Ishikawa (cell line): Measurements from ENCODE around the gene MARS1.

Experiments
- CEBPB ChIP-seq: IDR thresholded peaks from 2 replicates; pipeline ENCODE4 v1.6.1; 2012
- CREB1 ChIP-seq: IDR thresholded peaks from 2 replicates; pipeline ENCODE4 v1.6.1; 2012; ENCODE audit warnings: low read depth
- EGR1 ChIP-seq: IDR thresholded peaks from 2 replicates; pipeline ENCODE4 v1.6.1; 2012
- FOXM1 ChIP-seq: IDR thresholded peaks from 2 replicates; pipeline ENCODE4 v1.6.1; 2012; ENCODE audit warnings: low read depth, borderline replicate concordance
- MAX ChIP-seq: IDR thresholded peaks from 2 replicates; pipeline ENCODE4 v1.6.1; 2012
- RAD21 ChIP-seq: IDR thresholded peaks from 2 replicates; pipeline ENCODE4 v1.6.1; 2012; ENCODE audit warnings: low read depth
- REST ChIP-seq: IDR thresholded peaks from 2 replicates; pipeline ENCODE4 v1.6.1; 2012; ENCODE audit warnings: low read depth, mild to moderate bottlenecking
- TAF1 ChIP-seq: IDR thresholded peaks from 2 replicates; pipeline ENCODE4 v1.6.1; 2012; ENCODE audit warnings: low read depth, mild to moderate bottlenecking
- TEAD4 ChIP-seq: IDR thresholded peaks from 2 replicates; pipeline ENCODE4 v1.6.1; 2012
- YY1 ChIP-seq: IDR thresholded peaks from 2 replicates; pipeline ENCODE4 v1.6.1; 2012; ENCODE audit warnings: low read depth
- ZBTB7A ChIP-seq: IDR thresholded peaks from 2 replicates; pipeline ENCODE4 v1.6.1; 2012; ENCODE audit warnings: low read depth

GRCh38 chr12:57479043-57479375, 8.9 kb upstream of the MARS1 start:
- TF ChIP-seq CEBPB (no peak), FOXM1 (no peak), YY1 (no peak), TEAD4 (no peak), EGR1 (no peak), RAD21 (no peak), ZBTB7A (no peak), CREB1 (no peak), REST (no peak), MAX (no peak), TAF1 (no peak)
